NK-92 treated with Interleukin-12 subunit alpha and Interleukin-12 subunit beta, amount 100 ng/mL, for 24 hours (cell line): ENCODE data around the gene P2RX4.
"Not testable (repeated sequence)": the region's sequence is repeated elsewhere in the genome, so short reads cannot be mapped to it uniquely, and the experiment has no call there.

Source experiments
- DNase-seq: peaks from one replicate; lab custom pipeline; 2025; lab: John Stamatoyannopoulos, UW

The P2RX4 gene

DNA sequence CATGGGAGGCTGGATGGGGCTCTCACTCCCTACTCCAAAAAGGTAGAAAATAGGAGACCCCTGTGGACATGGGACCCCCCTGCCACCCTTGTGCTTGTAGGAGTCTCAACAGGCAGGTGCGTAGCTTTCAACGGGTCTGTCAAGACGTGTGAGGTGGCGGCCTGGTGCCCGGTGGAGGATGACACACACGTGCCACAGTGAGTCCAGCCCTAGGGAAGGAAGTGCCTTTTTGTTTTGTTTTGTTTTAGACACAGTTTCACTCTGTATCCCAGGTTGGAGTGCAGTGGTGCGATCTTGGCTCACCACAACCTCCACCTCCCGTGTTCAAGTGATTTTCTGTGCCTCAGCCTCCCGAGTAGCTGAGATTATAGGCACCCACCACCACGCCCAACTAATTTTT, 12.9 kb downstream of the P2RX4 start:
- no peak for DNase-seq

DNA sequence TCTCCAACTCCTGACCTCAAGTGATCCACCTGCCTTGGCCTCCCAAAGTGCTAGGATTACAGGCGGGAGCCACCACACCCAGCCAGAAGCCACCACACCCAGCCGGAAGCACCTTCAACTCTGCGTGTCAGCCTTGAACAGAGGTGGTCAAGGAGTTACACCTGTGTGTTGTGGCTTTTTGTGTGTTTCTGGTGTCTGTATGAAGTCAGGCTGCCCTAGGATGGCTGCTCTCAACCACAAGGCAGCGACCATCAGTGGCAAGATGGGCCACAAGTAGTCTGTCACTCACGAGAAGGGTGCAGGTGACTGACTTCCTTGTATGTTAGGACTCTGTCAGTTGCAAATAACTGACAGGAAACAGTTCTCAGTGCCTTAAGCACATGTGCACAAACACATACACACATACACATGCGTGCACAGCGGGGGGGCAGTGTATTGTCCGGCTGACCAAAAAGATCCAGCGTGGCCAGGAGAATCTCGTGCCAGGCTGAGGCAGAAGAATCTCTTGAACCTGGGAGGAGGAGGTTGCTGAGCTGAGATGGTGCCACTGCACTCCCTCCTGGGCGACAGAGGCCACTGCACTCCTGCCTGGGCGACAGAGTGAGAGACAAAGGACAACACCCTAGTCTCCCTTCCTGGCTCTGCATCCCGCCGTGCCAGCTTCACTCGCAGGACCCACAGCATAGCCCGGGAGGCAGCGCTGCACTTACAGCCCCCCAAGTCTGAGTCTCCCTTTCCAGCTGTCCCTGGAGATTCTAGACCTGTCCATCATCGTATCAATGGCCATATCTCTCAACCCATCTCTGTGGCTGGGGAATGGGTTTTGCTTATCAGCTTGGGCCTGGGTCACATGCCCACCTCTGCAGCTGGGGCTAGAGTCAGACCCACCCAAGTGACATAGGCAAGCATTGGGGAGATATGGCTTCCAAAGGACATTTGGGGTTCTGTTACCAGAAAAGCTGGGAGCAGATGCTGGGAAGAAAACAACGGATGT, 13.7 kb downstream of the P2RX4 start:
- no peak for DNase-seq

DNA sequence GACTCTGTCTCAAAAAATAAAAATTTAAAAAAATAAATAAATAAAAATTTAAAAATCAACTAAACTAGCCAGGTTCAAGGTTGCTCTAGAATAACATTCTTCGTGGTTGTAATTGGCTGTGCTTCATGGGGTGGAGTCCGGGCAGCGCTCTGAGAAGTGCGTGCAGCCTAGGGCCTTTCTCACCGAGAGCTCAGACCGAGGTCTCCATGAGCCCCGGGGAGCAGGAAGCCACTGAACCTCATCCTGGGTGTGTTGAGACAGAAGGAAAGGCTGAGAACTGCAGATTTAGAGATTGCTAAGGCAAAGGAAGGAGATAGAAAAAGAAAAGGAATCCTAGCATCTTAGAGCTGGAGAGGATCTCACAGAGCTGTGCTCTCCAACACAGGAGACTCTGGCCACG, 14.7 kb downstream of the P2RX4 start:
- no peak for DNase-seq

DNA sequence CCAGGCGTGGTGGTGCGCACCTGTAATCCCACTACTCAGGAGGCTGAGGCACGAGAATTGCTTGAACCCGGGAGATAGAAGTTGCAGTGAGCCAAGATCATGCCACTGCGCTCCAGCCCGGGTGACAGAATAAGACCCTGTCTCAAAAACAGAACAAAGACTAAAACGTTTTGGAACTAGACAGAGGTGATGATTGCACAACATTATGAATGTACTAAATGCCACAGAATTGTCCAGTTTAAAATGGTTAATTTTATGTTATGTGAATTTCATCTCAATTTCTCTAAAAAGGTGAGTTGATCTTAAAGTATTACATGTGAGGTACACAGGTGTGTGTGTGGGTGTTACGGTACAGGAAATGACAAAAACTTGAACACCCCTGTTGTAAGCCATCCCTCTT, 16.5 kb downstream of the P2RX4 start:
- no peak for DNase-seq

DNA sequence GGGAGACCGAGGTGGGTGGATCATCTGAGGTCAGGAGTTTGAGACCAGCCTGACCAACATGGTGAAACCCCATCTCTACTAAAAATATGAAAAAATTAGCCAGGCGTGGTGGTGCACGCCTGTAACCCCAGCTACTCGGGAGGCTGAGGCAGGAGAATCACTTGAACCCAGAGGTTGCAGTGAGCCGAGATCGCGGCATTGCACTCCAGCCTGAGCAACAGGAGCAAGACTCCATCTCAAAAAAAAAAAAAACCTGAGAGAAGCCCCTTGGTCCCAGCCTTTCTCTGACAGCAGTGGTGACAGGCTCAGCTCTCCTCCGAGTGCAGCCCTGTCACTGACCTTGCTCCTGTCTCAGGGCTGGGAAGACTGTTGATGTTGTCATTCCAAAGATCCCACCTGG, 16.9 kb downstream of the P2RX4 start:
- not testable (repeated sequence) for DNase-seq

DNA sequence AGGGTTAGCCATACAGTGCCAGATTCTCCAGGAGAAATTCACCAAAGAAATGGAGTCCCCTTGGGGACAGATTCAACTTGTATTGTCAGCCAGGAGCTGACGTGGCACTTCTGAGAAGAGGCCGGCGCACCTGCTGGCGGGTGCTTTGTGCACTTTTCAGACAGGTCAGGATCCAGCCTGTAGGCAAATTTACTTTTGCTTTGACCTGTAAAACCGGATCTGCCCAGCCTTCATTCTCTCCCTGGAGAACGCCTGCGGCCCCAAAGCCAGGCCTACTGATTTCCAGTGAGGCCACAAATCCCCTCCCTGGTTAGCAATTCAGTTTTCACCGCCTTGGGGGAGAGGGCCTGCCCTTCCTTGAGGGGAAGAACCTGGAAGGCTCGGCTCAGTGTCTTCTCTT, 17.4 kb downstream of the P2RX4 start:
- no peak for DNase-seq

DNA sequence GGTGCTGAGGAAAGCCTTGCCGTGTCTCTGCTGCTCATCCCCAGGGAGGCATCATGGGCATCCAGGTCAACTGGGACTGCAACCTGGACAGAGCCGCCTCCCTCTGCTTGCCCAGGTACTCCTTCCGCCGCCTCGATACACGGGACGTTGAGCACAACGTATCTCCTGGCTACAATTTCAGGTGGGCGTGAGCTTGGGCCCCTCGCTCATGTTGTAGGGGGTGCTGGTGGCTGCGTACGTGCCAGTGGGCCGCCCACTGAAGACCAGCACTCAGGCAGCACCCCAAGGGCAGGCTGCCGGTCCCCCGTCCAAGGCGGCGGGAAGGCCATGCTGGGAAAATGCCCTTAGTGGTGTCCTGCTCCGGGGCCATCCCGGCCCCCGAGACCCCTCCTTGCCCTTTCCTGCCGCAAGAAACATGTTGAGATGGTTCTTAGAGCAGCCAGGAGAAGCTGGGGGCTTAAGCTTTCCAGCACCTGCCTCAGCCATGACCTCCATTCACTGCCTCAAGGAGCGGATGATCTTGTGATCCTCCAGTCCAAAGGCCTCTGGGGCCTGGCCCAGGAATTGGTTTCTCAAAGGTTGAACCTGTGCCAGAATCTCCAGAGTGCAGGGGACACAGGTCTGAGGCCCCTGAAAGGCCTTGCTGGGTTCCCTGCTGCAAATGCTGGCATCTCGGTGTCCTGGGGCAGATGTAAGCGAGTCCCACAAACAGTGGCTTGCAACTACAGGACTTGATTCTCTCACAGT, 19.2 kb downstream of the P2RX4 start:
- no peak for DNase-seq

DNA sequence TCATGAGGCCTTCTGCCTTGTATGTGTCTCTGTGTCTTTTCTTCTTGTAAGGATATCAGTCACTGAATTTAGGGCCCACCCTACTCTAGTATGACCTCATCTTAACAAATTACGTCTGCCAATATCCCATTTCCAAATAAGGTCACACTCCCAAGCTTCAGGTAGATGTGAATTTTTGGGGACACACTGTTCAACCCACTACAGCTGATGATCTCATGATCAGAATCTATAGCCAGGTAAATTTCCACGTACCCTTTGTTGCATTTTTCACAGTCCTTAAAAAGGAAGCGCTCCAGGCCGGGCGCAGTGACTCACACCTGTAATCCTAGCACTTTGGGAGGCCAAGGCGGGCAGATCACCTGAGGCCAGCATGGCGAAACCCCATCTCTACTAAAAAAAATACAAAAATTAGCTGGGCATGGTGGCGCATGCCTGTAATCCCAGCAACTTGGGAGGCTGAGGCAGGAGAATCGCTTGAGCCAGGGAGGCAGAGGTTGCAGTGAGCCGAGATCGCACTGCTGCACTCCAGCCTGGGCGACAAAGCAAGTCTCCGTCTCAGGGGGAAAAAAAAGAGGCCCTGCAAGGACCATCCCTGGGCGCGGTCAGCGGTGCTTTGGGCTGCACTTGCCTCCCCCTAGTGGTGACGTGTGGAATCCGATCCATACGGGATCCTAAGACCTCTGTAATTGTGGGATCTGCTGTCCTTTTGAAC, 20.1 kb downstream of the P2RX4 start:
- not testable (repeated sequence) for DNase-seq

DNA sequence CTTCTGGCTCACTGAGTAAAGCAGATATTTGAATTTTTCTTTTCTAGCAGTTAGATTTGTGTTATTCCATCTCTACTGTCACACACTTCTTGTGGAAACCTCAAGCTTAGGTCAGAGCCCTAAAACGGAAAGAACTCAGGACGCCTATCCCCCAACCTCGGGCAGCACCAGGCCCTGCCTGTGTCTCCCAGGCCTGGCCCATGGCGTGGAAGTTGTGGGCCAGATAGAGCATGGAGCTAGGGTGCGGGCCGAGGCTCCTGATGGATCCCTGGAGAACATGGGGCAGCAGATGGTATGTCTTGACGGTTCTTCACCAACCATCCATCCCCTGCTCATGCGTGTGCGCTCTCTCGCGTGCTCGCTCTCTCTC, 20.6 kb downstream of the P2RX4 start:
- no peak for DNase-seq

DNA sequence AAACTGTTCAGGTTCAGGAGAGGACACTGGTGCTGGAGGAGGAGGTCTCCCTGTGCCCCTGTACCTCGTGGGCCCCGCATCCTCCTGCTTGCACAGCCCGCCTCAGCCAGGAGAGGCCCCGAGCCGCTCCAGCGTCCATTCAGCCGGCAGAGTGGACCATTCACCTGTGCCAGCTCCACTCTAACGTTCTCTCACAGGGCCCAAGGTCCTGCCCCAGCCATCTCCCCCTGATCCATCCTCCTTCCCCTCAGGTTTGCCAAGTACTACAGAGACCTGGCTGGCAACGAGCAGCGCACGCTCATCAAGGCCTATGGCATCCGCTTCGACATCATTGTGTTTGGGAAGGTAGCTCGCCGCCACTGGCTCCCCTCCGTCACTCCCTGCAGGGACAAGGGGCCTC, 22.2 kb downstream of the P2RX4 start:
- DNase-seq = no peak

DNA sequence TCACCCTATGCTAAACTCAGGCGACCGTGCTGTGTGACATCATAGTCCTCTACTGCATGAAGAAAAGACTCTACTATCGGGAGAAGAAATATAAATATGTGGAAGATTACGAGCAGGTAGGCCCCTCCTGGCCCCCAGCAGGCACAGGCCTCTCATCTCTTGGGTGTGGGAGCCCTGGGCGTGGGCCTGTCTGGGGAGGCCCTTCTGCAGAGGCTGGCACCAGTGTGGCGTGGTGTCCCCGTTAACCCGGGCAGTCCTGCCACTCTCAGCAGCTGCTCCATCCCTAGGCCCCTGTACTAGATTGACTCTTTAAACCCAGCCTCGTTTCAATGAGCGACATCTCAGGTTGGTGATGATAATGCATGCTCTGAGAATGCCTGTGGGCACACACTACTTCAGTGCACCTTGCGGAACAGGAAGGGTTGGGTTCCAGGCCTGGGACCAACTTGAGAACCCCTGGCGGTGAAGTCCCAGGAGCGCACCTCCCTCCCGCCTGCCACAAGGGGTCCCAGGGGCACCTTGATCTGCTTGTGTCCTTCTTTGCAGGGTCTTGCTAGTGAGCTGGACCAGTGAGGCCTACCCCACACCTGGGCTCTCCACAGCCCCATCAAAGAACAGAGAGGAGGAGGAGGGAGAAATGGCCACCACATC, 23.2 kb downstream of the P2RX4 start:
- DNase-seq = no peak

DNA sequence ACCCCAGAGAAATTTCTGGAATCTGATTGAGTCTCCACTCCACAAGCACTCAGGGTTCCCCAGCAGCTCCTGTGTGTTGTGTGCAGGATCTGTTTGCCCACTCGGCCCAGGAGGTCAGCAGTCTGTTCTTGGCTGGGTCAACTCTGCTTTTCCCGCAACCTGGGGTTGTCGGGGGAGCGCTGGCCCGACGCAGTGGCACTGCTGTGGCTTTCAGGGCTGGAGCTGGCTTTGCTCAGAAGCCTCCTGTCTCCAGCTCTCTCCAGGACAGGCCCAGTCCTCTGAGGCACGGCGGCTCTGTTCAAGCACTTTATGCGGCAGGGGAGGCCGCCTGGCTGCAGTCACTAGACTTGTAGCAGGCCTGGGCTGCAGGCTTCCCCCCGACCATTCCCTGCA, 23.7 kb downstream of the P2RX4 start:
- DNase-seq = no peak

DNA sequence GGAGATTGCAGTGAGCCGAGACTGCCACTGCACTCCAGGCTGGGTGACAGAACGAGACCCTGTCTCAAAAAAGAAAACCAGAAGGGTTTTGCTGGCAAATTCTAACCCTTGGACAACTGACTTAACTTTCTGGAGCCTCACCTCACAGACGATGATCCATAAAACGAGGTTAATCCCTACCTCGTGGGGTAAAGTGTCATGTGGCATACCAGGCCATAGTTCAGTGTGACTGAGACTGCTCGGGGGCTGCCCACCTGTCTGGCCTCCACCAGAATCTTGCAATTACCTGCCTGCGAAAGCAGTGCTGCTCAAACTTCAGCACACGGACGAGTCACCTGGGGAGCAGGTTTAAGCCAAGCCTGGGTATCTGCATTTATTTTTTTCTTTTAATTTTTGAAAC, 26.8 kb downstream of the P2RX4 start:
- no peak for DNase-seq

DNA sequence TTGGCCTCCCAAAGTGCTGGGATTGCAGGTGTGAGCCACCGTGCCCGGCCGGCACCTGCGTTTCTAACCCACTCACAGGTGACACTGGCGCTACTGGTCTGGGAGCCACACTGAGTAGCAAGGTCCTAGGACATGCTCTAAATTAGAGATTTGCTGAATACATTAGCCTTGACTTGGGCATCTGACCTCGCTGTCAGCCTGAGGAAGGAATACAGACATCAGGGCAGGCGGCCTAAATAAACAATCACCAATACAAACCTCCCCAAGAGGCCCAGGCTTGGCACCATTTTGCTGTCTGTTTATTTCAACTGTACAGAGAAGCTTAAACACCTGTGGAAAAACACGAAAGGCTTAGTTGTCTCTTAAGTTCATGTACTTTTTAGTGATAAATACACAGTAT, 27.5 kb downstream of the P2RX4 start:
- no peak for DNase-seq

DNA sequence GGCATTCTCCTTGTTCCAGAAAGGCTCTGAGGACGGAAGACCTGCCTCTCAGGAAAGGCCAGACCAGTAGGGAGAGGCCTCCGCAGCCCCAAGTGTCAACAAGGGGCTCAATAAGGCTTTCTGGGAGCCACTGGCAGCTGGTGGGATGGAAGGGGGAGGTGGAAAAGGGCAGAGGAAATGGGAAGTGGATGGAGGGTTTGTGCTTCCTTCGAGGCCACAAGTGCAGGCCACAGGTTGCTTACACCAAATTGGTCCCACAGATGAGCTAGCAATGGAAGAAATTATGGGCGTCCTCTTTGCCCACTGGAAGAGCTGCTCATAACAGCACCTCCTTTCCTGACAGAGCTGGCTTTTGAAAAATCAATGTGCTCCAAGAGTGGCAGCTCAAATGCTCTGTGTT, 28.2 kb downstream of the P2RX4 start:
- no peak for DNase-seq

DNA sequence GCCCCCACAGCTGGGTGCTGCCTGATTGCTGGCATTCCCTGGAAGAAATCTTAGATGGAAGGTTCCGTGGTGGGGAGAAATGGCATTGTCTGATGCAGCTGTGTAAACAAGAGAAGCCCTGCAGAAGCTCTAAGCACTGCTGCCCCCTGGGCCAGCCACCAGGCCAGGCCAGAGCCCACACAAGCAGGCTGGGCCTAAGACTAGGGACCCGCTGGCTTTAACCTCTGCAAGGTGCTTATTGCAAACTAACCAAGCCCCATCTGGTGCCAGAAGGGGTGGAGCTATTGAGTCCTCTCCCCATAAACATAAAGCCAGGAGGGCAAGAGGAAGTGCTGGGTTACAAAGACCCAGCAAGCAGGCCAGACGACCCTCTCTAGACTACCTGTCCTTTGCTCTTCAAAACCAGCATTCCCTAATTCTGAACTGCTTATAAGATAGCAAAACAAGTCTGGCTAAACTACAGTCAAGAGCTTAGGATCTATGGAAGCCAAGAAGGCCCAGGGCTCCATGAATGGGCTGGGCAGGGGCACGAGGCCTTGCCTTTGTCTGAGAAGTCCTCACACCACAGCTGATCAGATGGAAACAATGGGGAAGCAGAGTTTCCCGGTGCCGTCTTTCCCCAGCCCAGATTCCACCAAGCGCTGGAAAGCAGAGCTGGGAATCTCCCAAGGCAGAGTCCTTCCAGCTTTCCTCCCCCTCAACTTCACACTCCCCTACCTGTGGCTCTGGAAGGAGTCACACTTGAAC, 28.8 kb downstream of the P2RX4 start:
- DNase-seq = no peak

DNA sequence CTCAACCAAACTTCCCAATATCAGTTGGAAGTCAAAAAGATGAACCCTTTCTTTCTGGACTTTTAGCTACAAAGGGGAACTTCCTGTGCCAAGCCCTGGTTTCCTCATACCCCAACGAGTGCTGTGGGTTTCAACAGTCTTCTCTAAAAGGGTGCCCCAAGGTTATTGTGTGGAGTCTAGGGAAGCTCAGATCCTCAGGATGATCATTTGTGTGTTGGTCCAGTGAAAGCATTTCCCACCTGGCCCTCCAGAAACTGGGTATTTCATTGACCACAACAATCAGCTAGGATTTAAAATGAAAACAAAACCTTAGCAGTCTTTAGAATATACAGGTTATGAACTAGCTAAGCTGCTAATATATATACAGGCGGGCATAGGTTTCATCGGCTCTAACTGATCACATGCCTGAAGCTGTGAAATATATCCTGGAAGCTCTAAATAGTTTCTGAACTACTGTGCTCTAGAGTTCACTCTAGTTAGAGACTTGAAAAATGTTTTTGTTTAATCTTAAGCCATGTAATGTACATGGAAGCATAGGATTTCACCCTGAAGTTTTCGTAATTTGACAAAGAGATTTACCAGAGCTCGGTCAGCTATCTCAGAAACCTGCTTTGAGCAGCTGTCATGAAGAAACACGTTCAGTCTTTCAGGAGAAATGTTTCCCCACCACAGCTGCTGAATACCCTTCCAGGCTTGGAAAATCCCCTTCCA, 29.6 kb downstream of the P2RX4 start:
- no peak for DNase-seq

DNA sequence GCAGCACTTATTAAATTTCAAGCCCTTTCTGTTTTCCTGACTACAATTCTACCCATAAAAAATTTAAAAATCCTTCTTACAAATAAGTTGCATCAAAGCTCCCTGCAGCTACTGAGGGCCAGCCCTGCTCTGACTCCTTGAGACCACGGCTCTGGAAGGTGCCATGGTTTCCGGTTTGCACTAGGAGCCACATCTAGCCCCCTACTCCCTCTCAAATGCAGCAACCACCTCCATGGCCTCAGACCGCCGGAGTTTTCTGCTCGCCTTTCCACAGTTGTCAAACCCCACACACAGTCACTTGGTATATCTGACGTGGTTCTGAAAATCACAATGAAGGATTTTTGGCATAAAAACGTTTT, 30.1 kb downstream of the P2RX4 start:
- no peak for DNase-seq

DNA sequence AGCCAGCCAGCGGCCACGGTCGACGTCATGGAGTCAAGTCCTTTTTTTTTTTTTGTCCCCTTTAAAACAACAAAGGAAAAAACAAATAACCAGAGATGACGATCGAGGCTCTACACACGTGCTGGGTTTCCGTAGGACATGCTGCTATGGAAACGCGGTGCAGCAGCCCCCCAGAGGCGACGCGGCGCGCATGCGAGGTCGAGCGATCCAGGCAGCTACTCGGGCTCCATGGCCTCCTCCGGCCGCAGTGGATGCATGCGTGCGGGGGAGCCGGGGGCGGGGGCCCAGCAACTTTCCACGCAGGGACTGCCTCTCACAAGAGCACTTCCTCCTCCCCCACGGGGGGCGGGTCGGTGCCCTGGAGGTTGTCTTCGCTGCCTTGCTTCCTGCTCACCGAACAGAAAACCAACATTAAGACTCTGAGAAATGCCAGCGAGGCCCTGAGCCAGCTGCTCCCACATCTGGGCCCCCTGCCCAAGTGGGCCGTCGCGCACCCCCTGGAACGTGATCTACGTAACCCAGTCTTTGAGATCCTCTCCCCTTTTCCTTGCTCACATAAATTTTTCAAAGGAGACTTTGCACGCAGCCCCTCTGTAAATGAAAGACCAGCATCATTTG, 30.7 kb downstream of the P2RX4 start:
- DNase-seq = no peak

DNA sequence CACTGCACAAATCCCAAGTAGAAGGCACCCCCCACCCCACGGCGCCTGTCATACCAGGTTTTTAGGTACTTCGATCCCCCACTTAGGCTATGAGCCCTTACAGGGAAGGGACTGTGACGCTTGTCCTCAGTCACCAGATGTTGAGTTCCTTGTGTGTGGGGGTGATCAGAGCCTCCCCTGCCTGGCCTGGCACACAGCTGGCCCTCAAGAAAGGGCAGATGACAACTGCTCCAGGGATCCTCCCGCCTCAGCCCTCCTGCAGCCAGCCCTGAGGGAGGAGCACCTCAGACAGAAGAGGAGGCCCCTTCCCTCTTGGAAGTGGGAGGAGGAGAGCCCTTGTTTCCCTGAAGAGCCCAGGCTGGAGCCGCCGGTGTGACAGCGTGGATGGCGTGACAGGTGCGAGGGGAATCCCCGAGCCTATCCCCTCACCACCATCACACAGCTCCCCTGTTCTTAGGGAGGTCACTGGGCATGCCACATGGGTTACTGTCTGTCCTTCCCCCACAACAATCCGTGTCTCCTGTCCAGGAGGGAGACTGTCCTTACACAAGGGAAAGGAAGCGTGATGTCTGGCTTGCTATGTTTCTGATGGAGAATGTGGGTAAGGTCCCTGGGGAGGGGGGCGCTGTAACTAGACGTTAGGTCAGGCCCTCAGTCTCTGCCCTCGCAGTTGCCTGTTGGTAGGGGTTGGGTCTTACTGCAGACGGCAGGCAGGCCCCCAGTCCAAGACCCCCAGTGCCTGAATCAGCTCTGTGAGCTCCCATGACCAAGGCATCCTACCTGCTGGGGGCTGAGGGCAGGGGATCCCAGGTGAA, 31.4 kb downstream of the P2RX4 start:
- DNase-seq = no peak
